MCF 10A (cell line): Measurements from ENCODE around the gene ABCC9. TPM values are rescaled to one million over a fixed set of nuclear protein-coding genes. Genes with fewer than 3 reads are reported as not detected.

Source experiments
- BruUV-seq: library from RNA; stranded (reverse); fragments of 400-500 nt; replicated peaks from 2 replicates; lab custom pipeline; 2021; lab: Mats Ljungman, UMichigan
- CTCF ChIA-PET: fragments of 300-600 bp; sonication (Branson Sonifier 250); formaldehyde crosslinking; extraction: SDS; loops from one replicate; lab custom pipeline; 2021; ENCODE audit warnings: antibody characterized with exemption, inconsistent platforms; lab: Yijun Ruan, JAX
- POLR2A ChIA-PET: fragments of 300-600, 350-650 bp; sonication (Branson Sonifier 250); formaldehyde crosslinking; extraction: SDS; loops from one replicate; lab custom pipeline; 2020; ENCODE audit warnings: antibody characterized with exemption, inconsistent platforms; lab: Yijun Ruan, JAX
- DNase-seq: peaks from one replicate; pipeline ENCODE4 v3.0.0-alpha.2; 2018; ENCODE audit not compliant: unreplicated experiment
- H3K27ac Mint-ChIP-seq: one replicate; pipeline ENCODE4 v1.8.0; 2022; ENCODE audit warnings: mild to moderate bottlenecking, low read depth, mixed read lengths; ENCODE audit not compliant: unreplicated experiment
- H3K27me3 Mint-ChIP-seq: one replicate; pipeline ENCODE4 v1.8.0; 2022; ENCODE audit warnings: mixed read lengths; ENCODE audit not compliant: insufficient read depth, unreplicated experiment
- H3K36me3 Mint-ChIP-seq: one replicate; pipeline ENCODE4 v1.8.0; 2022; ENCODE audit warnings: mild to moderate bottlenecking, moderate library complexity, mixed read lengths; ENCODE audit not compliant: insufficient read depth, unreplicated experiment
- H3K4me1 Mint-ChIP-seq: one replicate; pipeline ENCODE4 v1.8.0; 2022; ENCODE audit warnings: mixed read lengths; ENCODE audit not compliant: insufficient read depth, unreplicated experiment
- H3K4me3 Mint-ChIP-seq: one replicate; pipeline ENCODE4 v1.8.0; 2022; ENCODE audit warnings: mild to moderate bottlenecking, moderate library complexity, mixed read lengths; ENCODE audit not compliant: unreplicated experiment
- H3K9me3 Mint-ChIP-seq: one replicate; pipeline ENCODE4 v1.8.0; 2022; ENCODE audit warnings: mixed read lengths; ENCODE audit not compliant: unreplicated experiment
- intact Hi-C: fragments of 100-400 bp; cut with micrococcal nuclease; formaldehyde crosslinking; loops from 2 replicates; pipeline ENCODE4 v1.14.1; 2022
- total RNA-seq: library from RNA; stranded (reverse); gene quantifications from 2 replicates; pipeline ENCODE4 v1.2.3, GENCODE V29; 2022
- TF ChIP-seq, protein P1 (sequence below): fragments of 200-600 bp; IDR thresholded peaks from one replicate; pipeline ENCODE4 v1.8.0; 2022; ENCODE audit warnings: antibody characterized with exemption, mild to moderate bottlenecking; ENCODE audit not compliant: unreplicated experiment

ABCC9 gene
- total RNA-seq, 1 experiment from 2014 or later, result 0.12 TPM

DNA sequence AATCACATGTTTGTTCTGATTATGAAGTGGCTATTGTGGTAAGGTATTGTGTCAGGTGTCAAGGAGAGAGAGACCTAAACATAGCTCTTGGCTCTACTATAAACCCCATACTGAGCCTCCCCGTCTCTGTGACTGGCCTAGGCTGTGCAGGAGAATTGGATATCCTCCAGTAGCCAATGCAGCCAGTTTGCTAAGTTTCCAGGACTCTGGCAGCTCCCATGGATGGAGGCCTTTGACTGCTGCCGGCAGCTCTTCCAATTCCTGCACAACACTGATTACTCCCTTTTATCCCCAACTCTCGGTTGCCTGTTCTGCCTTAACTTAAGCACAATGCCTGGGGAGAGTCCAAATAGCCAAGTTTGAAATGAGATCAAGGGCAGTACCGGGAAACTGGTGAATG is 59.3 kb downstream of the ABCC9 start:
- no TSS peak for BruUV-seq
- TF ChIP-seq, protein P1, sequence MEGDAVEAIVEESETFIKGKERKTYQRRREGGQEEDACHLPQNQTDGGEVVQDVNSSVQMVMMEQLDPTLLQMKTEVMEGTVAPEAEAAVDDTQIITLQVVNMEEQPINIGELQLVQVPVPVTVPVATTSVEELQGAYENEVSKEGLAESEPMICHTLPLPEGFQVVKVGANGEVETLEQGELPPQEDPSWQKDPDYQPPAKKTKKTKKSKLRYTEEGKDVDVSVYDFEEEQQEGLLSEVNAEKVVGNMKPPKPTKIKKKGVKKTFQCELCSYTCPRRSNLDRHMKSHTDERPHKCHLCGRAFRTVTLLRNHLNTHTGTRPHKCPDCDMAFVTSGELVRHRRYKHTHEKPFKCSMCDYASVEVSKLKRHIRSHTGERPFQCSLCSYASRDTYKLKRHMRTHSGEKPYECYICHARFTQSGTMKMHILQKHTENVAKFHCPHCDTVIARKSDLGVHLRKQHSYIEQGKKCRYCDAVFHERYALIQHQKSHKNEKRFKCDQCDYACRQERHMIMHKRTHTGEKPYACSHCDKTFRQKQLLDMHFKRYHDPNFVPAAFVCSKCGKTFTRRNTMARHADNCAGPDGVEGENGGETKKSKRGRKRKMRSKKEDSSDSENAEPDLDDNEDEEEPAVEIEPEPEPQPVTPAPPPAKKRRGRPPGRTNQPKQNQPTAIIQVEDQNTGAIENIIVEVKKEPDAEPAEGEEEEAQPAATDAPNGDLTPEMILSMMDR, result no peak
- peaks cover 10% of the 10 kb centered on the region for H3K9me3 Mint-ChIP-seq
- H3K4me3 Mint-ChIP-seq, result no peak overlapping the region
- no peak overlapping the region for H3K27ac Mint-ChIP-seq
- no peaks in the 10 kb centered on the region for H3K36me3 Mint-ChIP-seq
- intact Hi-C loops, result no loop called here
- CTCF ChIA-PET, result no interaction called here
- POLR2A ChIA-PET, result interaction anchor here (0.9 kb wide), 1 partner anchor 32 kb away, joined by 5 read pairs; no protein-coding TSS in a partner anchor
- H3K4me1 Mint-ChIP-seq, result peaks cover 18% of the 10 kb centered on the region
- no peak for DNase-seq
- H3K27me3 Mint-ChIP-seq, result no peaks in the 10 kb centered on the region

DNA sequence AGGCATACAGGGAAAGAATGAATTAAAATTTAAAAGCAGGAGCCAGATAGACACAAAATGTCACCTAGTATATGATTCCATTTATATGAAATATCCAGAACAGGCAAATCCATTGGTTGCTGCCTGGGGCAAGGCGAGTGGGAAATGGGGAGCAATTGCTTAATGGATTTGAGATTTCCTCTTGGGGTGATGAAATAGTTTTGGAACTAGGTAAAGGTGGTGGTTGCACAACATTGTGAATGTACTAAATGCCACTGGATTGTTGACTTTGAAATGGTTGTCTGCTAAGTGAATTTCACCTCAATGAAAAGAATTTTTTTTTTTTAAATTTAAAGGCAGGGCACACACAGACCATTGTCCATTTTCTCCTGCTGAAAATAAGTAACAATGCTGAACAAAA is 61.9 kb downstream of the ABCC9 start:
- Mint-ChIP-seq H3K27me3 (no peaks in the 10 kb centered on the region), H3K4me3 (no peak overlapping the region), H3K9me3 (no peaks in the 10 kb centered on the region), H3K36me3 (no peaks in the 10 kb centered on the region), H3K27ac (peak overlapping the region; percentile 36), H3K4me1 (peaks cover 18% of the 10 kb centered on the region)
- ChIA-PET POLR2A (interaction anchor here (0.5 kb wide), 1 partner anchor 323 kb away, joined by 4 read pairs; no protein-coding TSS in a partner anchor), CTCF (interaction anchor here (1.1 kb wide), 1 partner anchor 84 kb away, joined by 3 read pairs; no protein-coding TSS in a partner anchor)
- TF ChIP-seq, protein P1, result no peak
- no TSS peak for BruUV-seq
- intact Hi-C loops, result no loop called here
- peak; percentile 81 for DNase-seq

DNA sequence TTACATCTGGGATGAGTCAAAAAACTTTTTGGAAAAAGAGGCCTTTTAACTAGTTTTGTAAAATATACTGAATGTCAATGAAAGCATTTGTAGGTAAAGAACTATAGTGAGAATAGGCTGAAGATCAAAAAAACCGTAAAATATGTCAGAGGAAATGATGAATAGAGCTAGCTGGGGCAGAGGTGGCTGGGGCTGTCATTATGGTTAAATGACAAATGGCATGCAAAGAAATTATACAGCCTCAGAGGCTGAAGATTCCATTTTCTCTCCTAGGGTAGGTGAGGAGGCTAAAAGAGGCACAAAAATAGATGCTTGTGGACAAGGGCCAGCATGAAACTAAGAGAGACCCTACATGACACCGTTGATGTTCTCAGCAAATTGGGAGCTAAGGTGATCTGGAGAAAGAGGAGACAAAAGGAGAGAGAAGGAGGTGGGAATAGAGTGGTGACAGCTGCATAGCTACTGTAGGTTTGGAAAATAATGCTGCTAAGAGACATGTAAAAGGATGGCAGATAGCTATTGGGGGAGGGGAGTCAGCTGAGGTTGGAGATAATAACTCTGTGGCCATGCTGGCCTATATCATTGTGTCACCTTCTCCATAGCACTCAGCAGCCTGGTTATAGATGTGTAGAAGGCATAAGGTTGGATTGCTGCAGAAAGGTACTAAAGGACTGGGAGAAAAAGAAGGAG is 63.8 kb downstream of the ABCC9 start:
- Mint-ChIP-seq H3K4me1 (peaks cover 18% of the 10 kb centered on the region), H3K9me3 (no peaks in the 10 kb centered on the region), H3K27me3 (no peaks in the 10 kb centered on the region), H3K36me3 (no peaks in the 10 kb centered on the region), H3K27ac (no peak overlapping the region), H3K4me3 (no peak overlapping the region)
- DNase-seq, result no peak
- intact Hi-C loops, result no loop called here
- ChIA-PET CTCF (interaction anchor here (0.9 kb wide), 1 partner anchor 9 kb away, joined by 3 read pairs; no protein-coding TSS in a partner anchor), POLR2A (no interaction called here)
- BruUV-seq, result no TSS peak
- TF ChIP-seq, protein P1, result no peak

DNA sequence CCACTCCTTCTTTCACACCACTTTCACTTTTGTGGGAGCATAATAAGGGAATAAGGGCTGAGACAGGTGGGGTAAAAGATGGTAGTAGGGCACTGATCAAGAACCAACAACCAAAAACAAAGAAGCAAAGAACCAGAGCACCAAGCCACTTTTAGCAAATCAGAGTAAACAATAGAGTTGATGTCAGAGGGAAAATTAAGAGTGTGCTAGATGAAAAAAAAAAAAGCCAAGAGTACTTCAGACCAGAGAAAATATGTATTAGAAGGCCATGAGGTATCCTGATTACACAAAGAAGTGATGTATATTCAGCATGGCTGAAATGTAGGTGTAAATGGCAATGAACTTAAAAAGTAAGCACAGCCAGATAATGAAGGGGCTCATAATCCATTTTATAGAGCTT is 75.4 kb downstream of the ABCC9 start:
- Mint-ChIP-seq H3K9me3 (peaks cover 5% of the 10 kb centered on the region), H3K27ac (no peak overlapping the region), H3K4me3 (no peak overlapping the region), H3K27me3 (no peaks in the 10 kb centered on the region), H3K4me1 (no peaks in the 10 kb centered on the region), H3K36me3 (no peaks in the 10 kb centered on the region)
- CTCF ChIA-PET, result no interaction called here
- POLR2A ChIA-PET, result no interaction called here
- no peak for DNase-seq
- BruUV-seq, result no TSS peak
- intact Hi-C loops, result loop anchor here (10.0 kb wide), 1 partner anchor 51 kb away; no protein-coding TSS in a partner anchor
- TF ChIP-seq, protein P1, result no peak
